Urinary bladder (tissue), 4 donors: ENCODE results near the gene LRPAP1. TPM values are rescaled to one million over a fixed set of nuclear protein-coding genes. Genes with fewer than 3 reads are reported as not detected.
A peak's percentile ranks its signal among the peaks of the same experiment; 100 is the strongest.
"Not testable (repeated sequence)": the region's sequence is repeated elsewhere in the genome, so short reads cannot be mapped to it uniquely, and the experiment has no call there.

Experiments
- DNase-seq: peaks from one replicate; pipeline ENCODE4 v3.0.0-alpha.2; 2015; ENCODE audit errors: extremely low spot score
- H3K27ac ChIP-seq: one replicate; pipeline ENCODE4 v1.5.1; 2013; ENCODE audit warnings: low read depth, mild to moderate bottlenecking, moderate library complexity
- H3K36me3 ChIP-seq: one replicate; pipeline ENCODE4 v1.6.1; 2013; ENCODE audit warnings: mild to moderate bottlenecking, moderate library complexity; ENCODE audit not compliant: insufficient read depth
- H3K4me1 ChIP-seq: one replicate; pipeline ENCODE4 v1.6.1; 2013; ENCODE audit warnings: mild to moderate bottlenecking, moderate library complexity; ENCODE audit not compliant: insufficient read depth
- H3K4me3 ChIP-seq: one replicate; pipeline ENCODE4 v1.5.1; 2013; ENCODE audit warnings: low read depth, low read length
- WGBS: extraction: QIAGEN DNeasy Blood & Tissue Kit; methylation state at CpG from one replicate; pipeline ENCODE4 v1.1.7; 2013; 5-methylcytosine and 5-hydroxymethylcytosine counted together
- polyA plus RNA-seq: library from polyadenylated mRNA; stranded (reverse); fragments of 200-250 nt; gene quantifications from one replicate; pipeline ENCODE4 v1.2.3, GENCODE V29; 2013
- total RNA-seq: library from RNA; depleted of rRNA; stranded (reverse); fragments of >200 nt; gene quantifications from one replicate; pipeline ENCODE4 v1.2.3, GENCODE V29; 2014
- donor health status: healthy with polysubstance abuse.
- donor health status: healthy.

Gene LRPAP1
- total and polyA plus RNA-seq, 2 donors: 79.6 to 231 TPM

DNA sequence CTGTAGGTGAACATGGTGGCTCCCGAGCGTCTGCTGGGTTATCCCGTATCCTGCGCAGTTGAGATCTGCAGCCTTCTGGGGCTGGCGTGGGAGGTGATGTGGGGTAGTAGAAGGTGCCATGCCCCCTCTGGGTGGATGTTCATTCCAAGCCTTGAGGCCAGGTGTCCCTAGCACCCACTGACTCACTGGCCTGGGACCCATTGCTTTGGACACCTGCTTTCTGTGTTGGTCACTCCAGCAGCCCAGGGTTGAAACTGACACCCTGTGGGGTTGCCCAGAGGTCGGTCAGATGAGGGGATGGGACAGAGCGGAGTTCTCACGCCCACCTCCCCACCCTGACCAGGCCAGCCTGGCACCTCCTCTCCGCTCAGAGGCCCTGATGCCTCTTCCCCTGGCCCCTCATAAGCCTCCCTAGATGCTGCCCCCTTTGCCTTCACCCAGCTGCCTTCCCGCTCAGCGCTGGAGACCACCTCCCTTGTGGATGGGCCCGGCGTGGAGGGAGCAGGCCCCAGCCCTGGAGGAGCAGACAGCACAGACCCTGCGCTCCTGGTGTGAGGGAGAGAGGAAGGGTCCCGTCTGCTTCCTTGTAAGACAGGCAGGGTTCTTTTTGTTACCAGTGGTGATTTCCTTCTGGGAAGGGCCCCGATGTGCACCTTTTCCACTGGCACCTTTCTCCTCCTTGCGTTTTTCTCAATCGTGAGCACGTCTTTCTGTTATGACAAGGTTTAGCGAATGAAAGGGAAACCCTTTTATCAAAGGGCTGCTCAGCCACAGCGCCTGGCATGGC, 67.1 kb downstream of the LRPAP1 start:
- no peaks in the 10 kb centered on the region for H3K4me1 ChIP-seq
- no peaks in the 10 kb centered on the region for H3K36me3 ChIP-seq
- WGBS: 94% methylated on average over 21 of the region's 21 CpGs
- H3K27ac ChIP-seq: no peak overlapping the region
- no peak for DNase-seq
- no peak overlapping the region for H3K4me3 ChIP-seq

DNA sequence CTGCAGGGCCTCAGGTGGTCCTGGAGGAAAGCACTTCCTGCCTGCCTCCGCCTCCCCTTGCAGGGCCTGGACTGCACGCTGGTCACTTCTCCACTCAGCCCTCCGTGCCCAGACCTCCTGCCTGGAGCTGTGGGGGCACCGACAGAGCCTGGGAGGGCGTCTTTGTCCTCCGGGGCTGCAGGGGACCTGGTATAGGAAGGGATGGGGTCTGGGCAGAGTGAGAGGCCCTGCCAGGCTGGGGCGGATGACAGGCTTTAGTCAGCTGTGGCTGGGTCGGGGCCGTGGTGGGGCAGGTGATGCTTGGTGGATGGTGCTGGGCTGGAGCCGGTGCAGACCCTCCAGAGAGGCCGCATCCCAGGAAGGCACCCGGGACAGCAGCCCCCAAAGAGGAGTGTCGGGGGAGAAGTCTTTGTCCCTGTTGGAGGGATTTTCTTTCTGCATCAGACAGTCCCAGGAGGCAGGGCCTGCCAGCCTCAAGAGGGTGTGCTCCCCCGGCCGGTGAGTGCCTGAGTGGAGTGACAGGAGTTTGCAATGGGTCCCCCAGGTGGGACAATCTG, 67.8 kb downstream of the LRPAP1 start:
- WGBS: 93% methylated on average over 15 of the region's 15 CpGs

DNA sequence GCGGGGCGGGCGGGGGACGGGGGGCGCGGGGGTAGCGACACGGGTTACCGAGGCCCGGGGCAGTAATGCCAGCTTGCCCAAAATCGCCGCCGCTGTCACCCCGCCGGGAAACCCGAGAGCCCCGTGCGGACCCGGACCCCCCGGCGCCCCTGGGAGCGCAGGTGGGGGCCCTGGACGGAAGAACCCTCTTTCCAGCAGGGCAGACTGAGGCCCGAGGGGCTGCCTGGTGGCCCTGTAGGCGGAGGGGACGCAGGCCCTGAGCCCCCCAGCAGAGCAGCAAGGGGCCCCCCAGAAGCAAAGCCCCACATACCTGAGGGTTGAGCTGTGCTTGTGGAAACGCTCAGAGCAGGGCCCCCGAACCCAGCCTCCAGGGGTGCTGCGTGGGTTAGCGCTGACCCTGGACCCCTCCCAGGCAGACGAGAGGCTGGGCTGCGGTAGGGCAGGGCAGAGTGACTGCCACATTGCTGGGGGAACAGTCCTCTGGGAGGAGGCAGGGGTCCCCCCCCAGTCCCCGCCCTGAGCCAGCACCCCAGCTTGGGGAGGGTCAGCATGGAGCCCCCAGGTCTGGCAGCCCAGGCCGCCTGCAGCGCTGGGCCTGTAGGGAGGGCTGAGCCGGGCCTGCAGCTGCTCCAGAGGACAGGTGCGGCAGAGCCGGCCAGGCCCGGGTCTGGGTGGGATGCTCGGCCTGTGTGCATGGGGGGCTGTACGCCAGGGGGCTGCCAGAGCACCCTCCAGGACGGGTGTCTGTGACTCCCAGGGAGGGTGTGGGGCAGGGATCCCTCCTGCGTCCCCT, 68.5 kb downstream of the LRPAP1 start:
- Histone ChIP-seq H3K27ac (no peak overlapping the region), H3K4me3 (peak overlapping the region; percentile 37), H3K36me3 (no peaks in the 10 kb centered on the region), H3K4me1 (no peaks in the 10 kb centered on the region)
- WGBS: 49% methylated on average over 43 of the region's 43 CpGs
- no peak for DNase-seq

More for the DNA sequence above, 67.8 kb downstream of the LRPAP1 start:
- no peaks in the 10 kb centered on the region for H3K36me3 ChIP-seq
- DNase-seq: no peak
- H3K4me1 ChIP-seq: no peaks in the 10 kb centered on the region
- no peak overlapping the region for H3K4me3 ChIP-seq
- H3K27ac ChIP-seq: no peak overlapping the region

DNA sequence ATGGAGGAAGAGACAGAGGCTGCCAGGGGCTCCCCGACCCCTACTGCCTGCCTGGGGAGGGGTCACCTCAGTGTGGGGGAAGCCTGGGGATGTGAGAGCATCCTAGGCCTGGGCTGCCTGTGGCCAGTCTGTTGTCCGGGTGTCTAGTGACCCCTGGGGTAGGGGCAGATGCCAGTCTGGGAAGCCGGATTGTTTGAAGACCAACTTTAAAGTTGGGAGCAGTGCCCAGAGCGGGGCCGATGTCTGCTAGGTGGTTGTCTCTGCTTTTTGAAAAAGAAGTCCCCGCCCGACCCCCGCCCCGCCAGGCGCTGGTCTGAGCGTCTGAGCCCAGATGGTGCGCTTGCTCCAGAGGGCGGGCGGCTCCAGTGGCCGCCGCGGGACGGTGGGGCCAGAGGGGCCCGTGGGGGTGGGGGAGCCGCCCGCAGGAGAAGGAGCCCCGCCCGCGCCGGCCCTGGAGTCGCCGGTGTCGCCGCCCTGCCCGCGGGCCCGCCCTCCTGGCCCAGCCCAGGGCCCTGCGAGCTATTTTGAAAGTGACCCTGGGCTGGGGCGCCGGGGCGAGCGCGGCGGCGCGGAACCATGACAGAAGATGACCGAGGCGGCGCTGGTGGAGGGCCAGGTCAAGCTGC, 69.3 kb downstream of the LRPAP1 start, which contains the start of gene DOK7:
Gene DOK7 (plus strand): TSS at position 517 of the 626 bp plus-strand sequence. CDS start 70 bp downstream, at position 587.
- H3K4me1 ChIP-seq: no peaks in the 10 kb centered on the region
- WGBS: 6% methylated on average over 44 of the region's 44 CpGs
- H3K36me3 ChIP-seq: no peaks in the 10 kb centered on the region
- H3K27ac ChIP-seq: no peak within 1 kb of the TSS
- peak within 1 kb of the TSS; percentile 37 for H3K4me3 ChIP-seq
- no peak for DNase-seq

DNA sequence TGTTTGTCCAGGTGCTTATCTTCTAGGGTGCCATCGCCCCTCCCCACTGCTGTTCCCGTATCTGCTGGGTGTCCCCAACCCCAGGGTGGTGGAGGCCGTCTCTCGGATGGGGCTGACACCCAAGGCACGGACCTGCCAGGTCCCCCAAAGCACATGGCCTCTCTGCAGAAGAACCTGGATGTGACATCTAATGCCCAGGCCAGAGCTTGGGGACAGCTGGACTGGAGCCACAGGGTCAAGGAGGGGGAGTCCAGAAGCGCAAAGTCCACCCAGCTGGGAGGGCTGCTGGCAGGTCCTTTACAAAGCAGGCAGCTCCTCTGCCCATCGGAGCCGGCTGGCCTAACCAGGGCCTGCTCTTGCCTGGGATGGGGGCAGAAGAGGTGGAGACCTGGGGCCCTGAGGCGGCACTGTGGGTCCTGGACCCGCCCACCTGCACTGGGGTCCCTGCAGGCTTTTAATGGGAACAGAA, 69.9 kb downstream of the LRPAP1 start:
- Histone ChIP-seq H3K4me1 (no peaks in the 10 kb centered on the region), H3K4me3 (no peak overlapping the region), H3K27ac (no peak overlapping the region), H3K36me3 (no peaks in the 10 kb centered on the region)
- WGBS: 89% methylated on average over 10 of the region's 10 CpGs
- no peak for DNase-seq

DNA sequence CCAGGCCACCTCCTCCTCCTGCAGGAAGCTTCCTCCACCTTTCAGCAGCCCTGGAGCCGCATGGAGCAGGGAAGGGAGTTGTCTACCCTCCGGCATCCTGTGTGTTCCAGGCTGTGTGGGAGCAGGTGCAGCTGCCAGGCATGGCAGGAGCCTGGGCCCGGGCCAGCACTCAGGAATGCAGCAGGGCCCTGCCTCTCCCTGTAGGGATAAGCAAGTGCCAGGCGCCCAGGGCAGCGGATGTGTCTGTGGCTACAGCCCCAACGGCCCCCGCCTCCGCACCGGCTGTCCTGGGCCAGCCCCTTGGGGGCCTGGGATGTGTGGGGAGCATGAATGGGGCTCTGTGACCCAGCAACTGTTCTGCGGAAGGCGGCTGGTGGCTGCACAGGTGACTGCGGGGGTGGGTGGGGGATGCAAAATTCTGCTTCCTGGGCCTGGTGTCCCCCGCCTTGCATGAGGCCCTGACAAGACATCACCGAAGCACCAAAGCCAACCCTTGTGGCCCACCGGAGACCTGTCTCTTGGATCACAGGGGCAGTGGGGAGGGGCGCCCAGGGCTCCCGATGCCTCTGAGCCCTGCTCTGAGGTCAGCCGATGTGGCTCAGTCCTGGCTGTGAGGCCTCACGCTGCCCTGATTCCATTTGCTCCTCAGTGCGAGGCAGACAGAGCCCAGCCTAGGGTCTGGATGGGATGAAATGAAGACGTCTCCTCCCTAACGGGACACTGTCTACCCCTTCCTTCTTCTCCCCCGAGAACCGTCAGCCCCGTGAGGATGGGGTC, 70.5 kb downstream of the LRPAP1 start:
- H3K27ac ChIP-seq: no peak overlapping the region
- no peaks in the 10 kb centered on the region for H3K4me1 ChIP-seq
- DNase-seq: no peak
- 81% methylated on average over 25 of the region's 25 CpGs for WGBS
- H3K36me3 ChIP-seq: no peaks in the 10 kb centered on the region
- H3K4me3 ChIP-seq: no peak overlapping the region

DNA sequence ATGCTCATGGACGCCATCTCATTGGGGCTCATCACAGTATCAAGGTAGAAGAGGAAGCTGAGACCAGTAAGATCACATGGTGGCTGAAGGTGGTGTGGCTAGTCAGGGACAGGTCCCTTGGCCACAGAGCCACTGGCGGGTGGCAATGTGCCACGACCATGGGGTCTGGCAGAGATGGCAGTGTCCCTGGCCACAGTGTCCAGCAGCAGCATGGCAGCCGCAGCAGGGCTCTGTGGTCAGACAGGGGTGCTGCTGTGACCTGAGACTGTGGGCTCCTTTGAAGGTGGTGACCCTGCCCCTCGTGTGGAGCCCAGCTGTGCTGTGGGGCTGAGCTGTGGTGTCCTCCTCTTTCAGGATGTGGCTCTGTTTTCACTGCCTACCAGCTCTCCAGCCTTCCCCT, 71.3 kb downstream of the LRPAP1 start:
- H3K4me3 ChIP-seq: no peak overlapping the region
- no peaks in the 10 kb centered on the region for H3K36me3 ChIP-seq
- H3K4me1 ChIP-seq: no peaks in the 10 kb centered on the region
- DNase-seq: no peak
- 93% methylated on average over 5 of the region's 5 CpGs for WGBS
- H3K27ac ChIP-seq: no peak overlapping the region

DNA sequence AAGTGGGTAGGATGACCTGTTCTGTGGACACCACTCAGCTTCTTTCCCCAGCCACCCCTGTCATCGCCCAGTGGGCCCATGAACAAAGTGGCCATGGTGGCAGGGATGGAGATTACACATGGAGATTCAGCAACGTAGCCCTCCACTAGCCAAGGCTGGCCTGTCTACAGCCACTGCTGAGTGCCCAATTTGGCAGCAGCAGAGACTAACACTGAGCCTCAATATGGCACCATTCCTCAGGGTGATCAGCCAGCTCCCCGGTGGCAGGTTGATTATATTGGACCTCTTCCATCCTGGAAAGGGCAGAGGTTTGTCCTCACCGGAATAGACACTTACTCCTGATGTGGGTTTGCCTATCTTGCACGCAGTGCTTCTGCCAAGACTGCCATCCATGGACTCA, 73.1 kb downstream of the LRPAP1 start:
- WGBS: 95% methylated on average over 5 of the region's 5 CpGs
- H3K4me1 ChIP-seq, H3K36me3 ChIP-seq, H3K4me3 ChIP-seq, H3K27ac ChIP-seq, DNase-seq: not testable (repeated sequence)

DNA sequence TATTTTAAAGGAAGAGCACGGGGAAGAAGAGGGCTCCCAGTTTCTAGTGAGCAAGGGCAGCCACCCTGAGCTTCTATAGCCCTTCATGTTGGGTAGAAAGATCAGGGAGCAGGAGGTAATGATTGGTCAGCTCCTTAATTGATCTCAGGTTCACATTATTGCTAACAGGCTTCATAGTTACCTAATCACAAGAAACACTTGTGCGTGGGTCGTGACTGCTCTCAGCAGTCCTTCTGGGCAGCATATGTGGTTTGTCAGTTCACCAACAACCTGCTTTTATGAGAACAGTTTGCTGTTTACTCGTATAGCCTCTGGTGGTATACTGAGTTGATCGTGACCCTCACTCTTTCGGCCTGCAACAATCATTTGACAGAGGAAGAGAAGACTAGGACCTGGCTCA, 73.9 kb downstream of the LRPAP1 start:
- Histone ChIP-seq H3K4me3 (no peak overlapping the region), H3K36me3 (no peaks in the 10 kb centered on the region), H3K4me1 (no peaks in the 10 kb centered on the region), H3K27ac (no peak overlapping the region)
- WGBS: 75% methylated on average over 6 of the region's 6 CpGs
- DNase-seq: no peak

DNA sequence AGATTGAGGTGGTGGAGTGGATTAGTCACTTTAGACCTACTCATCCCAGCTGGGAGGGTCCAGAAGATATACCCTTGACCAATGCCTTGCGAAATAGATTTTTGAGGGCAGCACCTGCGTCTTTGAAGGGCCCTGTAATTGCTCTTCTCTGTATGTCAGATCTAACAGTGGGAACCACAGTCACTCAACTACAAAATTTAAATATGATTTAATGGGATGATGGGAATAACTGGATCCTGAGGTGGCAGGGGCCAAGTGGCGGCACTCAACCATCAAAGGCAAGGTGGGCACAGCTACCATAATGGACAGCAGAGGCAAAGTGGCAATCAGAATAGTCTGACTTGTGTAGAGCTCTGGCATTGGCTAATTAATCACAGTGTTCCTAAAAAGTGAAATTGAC, 76.6 kb downstream of the LRPAP1 start:
- not testable (repeated sequence) for H3K27ac ChIP-seq, H3K4me3 ChIP-seq, H3K36me3 ChIP-seq, H3K4me1 ChIP-seq, DNase-seq
- 88% methylated on average over 3 of the region's 3 CpGs for WGBS
